Loucy (cell line): ENCODE results near the gene FBN1.

Experiments
- EZH2phosphoT487 ChIP-seq: fragments of 200-600 bp; IDR thresholded peaks from 2 replicates; pipeline ENCODE4 v1.6.1; 2018; ENCODE audit warnings: antibody characterized with exemption, mild to moderate bottlenecking, moderate library complexity, borderline replicate concordance
- TF ChIP-seq, protein P1 (sequence below): fragments of 200-600 bp; sonication (generic); conservative IDR thresholded peaks from 2 replicates; pipeline ENCODE4 v1.5.1; 2014; ENCODE audit warnings: mild to moderate bottlenecking, antibody characterized with exemption, low read length

DNA sequence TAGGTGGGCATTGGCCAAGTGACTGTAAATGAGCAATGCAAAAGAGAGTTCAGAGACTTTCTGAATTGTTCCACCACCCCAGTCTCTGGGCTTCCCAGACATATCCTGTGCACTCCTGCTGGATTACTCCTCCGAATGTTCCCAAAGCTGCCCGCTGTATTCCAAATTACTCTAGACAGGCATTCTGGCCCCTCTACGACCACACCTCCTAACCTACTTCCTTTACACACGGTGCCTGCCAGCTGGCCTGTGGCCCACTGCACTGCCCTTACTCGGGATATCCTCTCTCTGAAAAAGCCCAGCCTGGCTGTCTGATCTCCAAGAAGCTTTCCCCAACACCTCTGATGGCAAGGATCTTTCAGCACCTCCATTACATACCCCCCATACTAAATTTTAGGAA, 247.7 kb downstream of the FBN1 start:
- TF ChIP-seq, protein P1, sequence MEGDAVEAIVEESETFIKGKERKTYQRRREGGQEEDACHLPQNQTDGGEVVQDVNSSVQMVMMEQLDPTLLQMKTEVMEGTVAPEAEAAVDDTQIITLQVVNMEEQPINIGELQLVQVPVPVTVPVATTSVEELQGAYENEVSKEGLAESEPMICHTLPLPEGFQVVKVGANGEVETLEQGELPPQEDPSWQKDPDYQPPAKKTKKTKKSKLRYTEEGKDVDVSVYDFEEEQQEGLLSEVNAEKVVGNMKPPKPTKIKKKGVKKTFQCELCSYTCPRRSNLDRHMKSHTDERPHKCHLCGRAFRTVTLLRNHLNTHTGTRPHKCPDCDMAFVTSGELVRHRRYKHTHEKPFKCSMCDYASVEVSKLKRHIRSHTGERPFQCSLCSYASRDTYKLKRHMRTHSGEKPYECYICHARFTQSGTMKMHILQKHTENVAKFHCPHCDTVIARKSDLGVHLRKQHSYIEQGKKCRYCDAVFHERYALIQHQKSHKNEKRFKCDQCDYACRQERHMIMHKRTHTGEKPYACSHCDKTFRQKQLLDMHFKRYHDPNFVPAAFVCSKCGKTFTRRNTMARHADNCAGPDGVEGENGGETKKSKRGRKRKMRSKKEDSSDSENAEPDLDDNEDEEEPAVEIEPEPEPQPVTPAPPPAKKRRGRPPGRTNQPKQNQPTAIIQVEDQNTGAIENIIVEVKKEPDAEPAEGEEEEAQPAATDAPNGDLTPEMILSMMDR: no peak
- no peak for TF ChIP-seq EZH2phosphoT487
